Osteocyte (in vitro differentiated cells): ENCODE measurements around the gene SLC39A9. TPM values are rescaled to one million over a fixed set of nuclear protein-coding genes. Genes with fewer than 3 reads are reported as not detected.

ENCODE experiments used
- DNase-seq: peaks from one replicate; pipeline ENCODE4 v3.0.0; 2021; ENCODE audit warnings: mixed read lengths; ENCODE audit not compliant: unreplicated experiment; ENCODE audit errors: extremely low spot score
- H3K27ac Mint-ChIP-seq: one replicate; pipeline ENCODE4 v1.8.0; 2021; ENCODE audit warnings: mild to moderate bottlenecking, mixed read lengths; ENCODE audit not compliant: unreplicated experiment
- H3K27me3 Mint-ChIP-seq: one replicate; pipeline ENCODE4 v1.8.0; 2021; ENCODE audit warnings: mixed read lengths; ENCODE audit not compliant: unreplicated experiment
- H3K36me3 Mint-ChIP-seq: one replicate; pipeline ENCODE4 v1.8.0; 2021; ENCODE audit warnings: mixed read lengths; ENCODE audit not compliant: unreplicated experiment
- H3K4me1 Mint-ChIP-seq: one replicate; pipeline ENCODE4 v1.8.0; 2021; ENCODE audit warnings: mixed read lengths; ENCODE audit not compliant: unreplicated experiment
- H3K4me3 Mint-ChIP-seq: one replicate; pipeline ENCODE4 v1.8.0; 2021; ENCODE audit warnings: mild to moderate bottlenecking, moderate library complexity, mixed read lengths; ENCODE audit not compliant: unreplicated experiment
- H3K9me3 Mint-ChIP-seq: one replicate; pipeline ENCODE4 v1.8.0; 2021; ENCODE audit warnings: mixed read lengths; ENCODE audit not compliant: unreplicated experiment
- total RNA-seq: library from RNA; stranded (reverse); gene quantifications from 2 replicates; pipeline ENCODE4 v1.2.1, GENCODE V29; 2021
- TF ChIP-seq, protein P1 (sequence below): fragments of 200-600 bp; sonication (generic); IDR thresholded peaks from 2 replicates; pipeline ENCODE4 v1.5.0; 2021; ENCODE audit warnings: antibody characterized with exemption, mild to moderate bottlenecking, moderate library complexity

The SLC39A9 gene
- total RNA-seq, 1 donor from 2014 or later, result 72.8 TPM

DNA sequence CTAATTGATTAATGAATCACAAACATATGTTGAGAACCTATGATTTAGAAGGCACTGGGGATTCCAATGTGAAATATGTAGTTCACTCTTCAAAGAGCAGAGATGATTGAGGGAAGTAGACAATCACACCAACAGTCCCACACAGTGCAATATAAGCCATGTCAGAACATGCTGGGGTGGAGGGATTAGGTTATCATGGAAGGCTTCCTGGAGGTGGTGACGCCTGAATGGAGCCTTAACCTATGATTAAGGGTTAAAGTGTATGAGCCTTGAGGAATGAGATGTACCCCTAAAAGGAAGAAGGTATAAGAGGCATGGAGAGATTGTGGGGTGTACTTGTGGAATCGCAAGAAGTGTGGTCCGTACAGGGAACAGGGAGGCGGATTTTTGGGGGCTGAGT lies 31.7 kb upstream of the SLC39A9 start:
- Mint-ChIP-seq H3K36me3 (no peaks in the 10 kb centered on the region), H3K4me1 (no peaks in the 10 kb centered on the region), H3K4me3 (no peak overlapping the region), H3K27me3 (no peaks in the 10 kb centered on the region), H3K9me3 (no peaks in the 10 kb centered on the region), H3K27ac (no peak overlapping the region)
- TF ChIP-seq, protein P1, sequence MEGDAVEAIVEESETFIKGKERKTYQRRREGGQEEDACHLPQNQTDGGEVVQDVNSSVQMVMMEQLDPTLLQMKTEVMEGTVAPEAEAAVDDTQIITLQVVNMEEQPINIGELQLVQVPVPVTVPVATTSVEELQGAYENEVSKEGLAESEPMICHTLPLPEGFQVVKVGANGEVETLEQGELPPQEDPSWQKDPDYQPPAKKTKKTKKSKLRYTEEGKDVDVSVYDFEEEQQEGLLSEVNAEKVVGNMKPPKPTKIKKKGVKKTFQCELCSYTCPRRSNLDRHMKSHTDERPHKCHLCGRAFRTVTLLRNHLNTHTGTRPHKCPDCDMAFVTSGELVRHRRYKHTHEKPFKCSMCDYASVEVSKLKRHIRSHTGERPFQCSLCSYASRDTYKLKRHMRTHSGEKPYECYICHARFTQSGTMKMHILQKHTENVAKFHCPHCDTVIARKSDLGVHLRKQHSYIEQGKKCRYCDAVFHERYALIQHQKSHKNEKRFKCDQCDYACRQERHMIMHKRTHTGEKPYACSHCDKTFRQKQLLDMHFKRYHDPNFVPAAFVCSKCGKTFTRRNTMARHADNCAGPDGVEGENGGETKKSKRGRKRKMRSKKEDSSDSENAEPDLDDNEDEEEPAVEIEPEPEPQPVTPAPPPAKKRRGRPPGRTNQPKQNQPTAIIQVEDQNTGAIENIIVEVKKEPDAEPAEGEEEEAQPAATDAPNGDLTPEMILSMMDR, result no peak
- no peak for DNase-seq

DNA sequence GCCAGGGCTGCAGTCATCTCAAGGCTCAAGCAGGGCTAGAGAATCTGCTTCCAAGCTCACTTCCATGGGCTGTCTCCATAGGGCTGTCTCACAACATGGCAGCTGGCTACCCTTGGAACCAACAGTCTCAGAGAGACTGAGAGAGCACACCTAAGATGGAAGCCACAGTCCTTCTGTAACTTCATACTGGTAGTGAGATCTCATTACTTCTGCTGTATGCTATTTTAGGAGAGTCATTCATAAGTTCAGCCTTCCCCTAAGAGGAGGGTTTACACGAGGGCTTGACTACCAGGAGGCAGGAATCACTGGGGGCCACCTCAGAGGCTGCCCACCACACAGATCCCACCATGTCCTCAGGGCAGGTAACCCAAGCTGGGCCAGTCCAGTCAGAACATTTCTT lies 30.1 kb upstream of the SLC39A9 start:
- H3K27me3 Mint-ChIP-seq, result no peaks in the 10 kb centered on the region
- no peaks in the 10 kb centered on the region for H3K4me1 Mint-ChIP-seq
- H3K4me3 Mint-ChIP-seq, result no peak overlapping the region
- TF ChIP-seq, protein P1, result no peak
- no peak for DNase-seq
- H3K36me3 Mint-ChIP-seq, result peaks cover 5% of the 10 kb centered on the region
- H3K27ac Mint-ChIP-seq, result no peak overlapping the region
- no peaks in the 10 kb centered on the region for H3K9me3 Mint-ChIP-seq

DNA sequence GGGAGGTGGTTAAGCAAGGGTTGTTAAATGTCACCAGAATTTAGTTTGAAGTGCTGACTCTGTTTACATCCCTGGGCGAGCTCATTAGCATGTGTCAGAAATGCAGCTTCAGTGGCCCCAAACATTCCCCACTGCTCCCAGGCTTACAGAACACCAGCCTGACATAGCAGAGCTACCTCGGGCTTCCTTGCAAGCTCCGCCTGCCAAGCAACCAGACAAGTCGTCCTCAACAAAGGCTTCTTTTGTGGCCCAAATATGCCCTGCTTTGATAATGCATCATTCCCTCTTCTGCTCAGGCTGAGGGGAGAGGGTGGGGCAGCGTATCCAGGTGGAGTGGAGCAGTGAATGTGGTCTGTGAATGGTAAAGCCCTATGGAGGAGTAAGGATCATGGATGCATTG lies 28.4 kb upstream of the SLC39A9 start:
- Mint-ChIP-seq H3K9me3 (peaks cover 1% of the 10 kb centered on the region), H3K4me3 (no peak overlapping the region), H3K4me1 (no peaks in the 10 kb centered on the region), H3K27me3 (no peaks in the 10 kb centered on the region), H3K27ac (no peak overlapping the region), H3K36me3 (peaks cover 14% of the 10 kb centered on the region)
- TF ChIP-seq, protein P1, result no peak
- no peak for DNase-seq

DNA sequence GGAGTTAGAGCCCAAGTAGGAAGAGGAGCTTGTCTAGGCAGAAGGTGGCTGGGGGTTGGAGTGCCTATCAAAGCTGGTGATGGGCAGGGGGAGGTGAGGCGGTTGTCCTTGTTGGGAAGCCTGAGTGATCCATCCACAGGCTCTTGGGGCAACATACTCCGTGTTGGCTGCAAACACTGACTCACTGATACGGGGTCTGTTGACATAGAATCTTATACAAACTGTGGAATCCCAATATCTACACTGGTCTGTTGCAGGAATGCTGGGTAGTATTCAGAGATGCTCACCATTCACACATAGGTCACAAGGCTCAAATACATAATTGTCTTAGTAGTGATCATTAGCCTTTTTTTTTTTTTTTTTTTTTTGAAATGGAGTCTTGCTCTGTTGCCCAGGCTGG lies 26.3 kb upstream of the SLC39A9 start:
- Mint-ChIP-seq H3K4me3 (no peak overlapping the region), H3K4me1 (no peaks in the 10 kb centered on the region), H3K9me3 (peaks cover 14% of the 10 kb centered on the region), H3K27me3 (no peaks in the 10 kb centered on the region), H3K27ac (no peak overlapping the region), H3K36me3 (peaks cover 33% of the 10 kb centered on the region)
- no peak for DNase-seq
- TF ChIP-seq, protein P1, result no peak

GRCh38 chr14:69373104-69373503 lies 25.4 kb upstream of the SLC39A9 start:
- Mint-ChIP-seq H3K27me3 (no peaks in the 10 kb centered on the region), H3K27ac (no peak overlapping the region), H3K9me3 (peaks cover 14% of the 10 kb centered on the region), H3K4me3 (no peak overlapping the region), H3K4me1 (no peaks in the 10 kb centered on the region), H3K36me3 (peaks cover 37% of the 10 kb centered on the region)
- no peak for DNase-seq
- TF ChIP-seq, protein P1, result no peak
